A673 (cell line): ENCODE measurements around the gene TSPEAR.

Experiments
- CTCF ChIP-seq: fragments of 300-800, 200-600 bp; sonication (generic); conservative IDR thresholded peaks from 2 replicates; pipeline ENCODE4 v1.5.1; 2017; ENCODE audit warnings: low read depth, mild to moderate bottlenecking, antibody characterized with exemption, low read length, moderate library complexity, mixed read lengths
- EZH2 ChIP-seq: fragments of 200-600 bp; sonication (generic); IDR thresholded peaks from 2 replicates; pipeline ENCODE4 v1.6.1; 2017; ENCODE audit warnings: borderline replicate concordance, low read depth, mild to moderate bottlenecking, mixed read lengths, antibody characterized with exemption, low read length; ENCODE audit not compliant: poor library complexity, severe bottlenecking

DNA sequence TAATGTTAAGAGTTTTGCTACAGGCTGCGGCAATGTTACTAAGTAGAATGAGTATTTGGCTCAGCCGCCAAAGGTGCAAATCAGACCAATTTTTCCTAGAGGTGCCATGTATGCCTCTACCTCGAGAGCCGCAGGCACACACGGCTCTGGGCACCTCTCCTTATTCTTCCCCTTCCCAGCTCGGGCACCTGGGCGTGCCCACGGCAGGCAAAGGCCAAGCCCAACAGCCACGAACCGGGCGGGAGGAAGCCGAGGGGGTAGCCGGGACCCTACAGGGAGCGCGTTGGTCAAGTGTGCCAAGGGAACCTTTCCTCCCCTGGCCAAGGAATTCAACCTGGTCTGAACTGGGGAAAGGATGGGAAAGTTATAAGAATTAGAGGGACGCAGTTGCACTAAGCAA is 225.1 kb downstream of the TSPEAR start:
- TF ChIP-seq CTCF (no peak), EZH2 (no peak)
